Measurements from ENCODE around the gene C1QTNF1. TPM values are rescaled to one million over a fixed set of nuclear protein-coding genes. Genes with fewer than 3 reads are reported as not detected.

Gene C1QTNF1
- total and polyA plus RNA-seq, 5 donors from 2014 or later = not detected

- H3K27ac Mint-ChIP-seq = no peak overlapping the region
- peaks cover 2% of the 10 kb centered on the region for H3K36me3 Mint-ChIP-seq
- H3K27me3 ChIP-seq (ENCODE audit: control insufficient read depth, insufficient read depth, low read length) = no peaks in the 10 kb centered on the region
Observed at GRCh38 chr17:79086609-79087427, 62.8 kb downstream of the C1QTNF1 start.

GRCh38 chr17:79087428-79088143 lies 63.6 kb downstream of the C1QTNF1 start:
- Histone ChIP-seq H3K27me3 (ENCODE audit: control insufficient read depth, insufficient read depth, low read length) (no peaks in the 10 kb centered on the region), H3K36me3 (ENCODE audit: control insufficient read depth, insufficient read depth, low read length) (peaks cover 8% of the 10 kb centered on the region), H3K27ac (ENCODE audit: insufficient read depth, low read length, poor library complexity, severe bottlenecking) (no peak overlapping the region), H3K4me3 (ENCODE audit: low read depth, low read length) (no peak overlapping the region), H3K9me3 (ENCODE audit: control insufficient read depth in 2 of 2, low read length in 2 of 2) (no peaks in the 10 kb centered on the region), H3K4me1 (ENCODE audit: control insufficient read depth, insufficient read depth, low read length, poor library complexity, severe bottlenecking) (peaks cover 3% of the 10 kb centered on the region)
- H3K9me3 Mint-ChIP-seq = peaks cover 0 to 2% (median 0%) of the 10 kb centered on the region in 7 donors
- H3K4me3 Mint-ChIP-seq = no peak overlapping the region
- ATAC-seq (ENCODE audit: low read depth in 2 of 2) (peak; percentile 63 to 81), DNase-seq (peak; percentile 57 to 70 (median 65))
- H3K27me3 Mint-ChIP-seq = no peaks in the 10 kb centered on the region
- no peaks in the 10 kb centered on the region for H3K36me3 Mint-ChIP-seq
- no peak overlapping the region for H3K27ac Mint-ChIP-seq
- H3K4me1 Mint-ChIP-seq = peaks cover 0 to 4% (median under 1%) of the 10 kb centered on the region in 4 donors

More at GRCh38 chr17:79086609-79087427, 62.8 kb downstream of the C1QTNF1 start:
- H3K4me3 Mint-ChIP-seq = no peak overlapping the region
- Histone ChIP-seq H3K9me3 (ENCODE audit: control insufficient read depth in 2 of 2, low read length in 2 of 2) (no peaks in the 10 kb centered on the region), H3K27ac (ENCODE audit: insufficient read depth, low read length, poor library complexity, severe bottlenecking) (no peak overlapping the region), H3K36me3 (ENCODE audit: control insufficient read depth, insufficient read depth, low read length) (peaks cover 11% of the 10 kb centered on the region), H3K4me3 (ENCODE audit: low read depth, low read length) (no peak overlapping the region), H3K4me1 (ENCODE audit: control insufficient read depth, insufficient read depth, low read length, poor library complexity, severe bottlenecking) (peaks cover 3% of the 10 kb centered on the region)
- ATAC-seq (ENCODE audit: low read depth in 2 of 2) (no peak), DNase-seq (no peak)
- peaks cover 0 to 2% (median 0%) of the 10 kb centered on the region in 4 donors for H3K4me1 Mint-ChIP-seq
- H3K27me3 Mint-ChIP-seq = no peaks in the 10 kb centered on the region
- H3K9me3 Mint-ChIP-seq = no peaks in the 10 kb centered on the region

GRCh38 chr17:79088247-79088996 lies 64.5 kb downstream of the C1QTNF1 start:
- Mint-ChIP-seq H3K9me3 (peaks cover 0 to 2% (median 0%) of the 10 kb centered on the region in 7 donors), H3K27ac (no peak overlapping the region), H3K36me3 (no peaks in the 10 kb centered on the region), H3K27me3 (no peaks in the 10 kb centered on the region), H3K4me3 (no peak overlapping the region), H3K4me1 (peaks cover 0 to 8% (median under 1%) of the 10 kb centered on the region in 4 donors)
- DNase-seq (no peak), ATAC-seq (ENCODE audit: low read depth in 2 of 2) (no peak)
- H3K27ac ChIP-seq (ENCODE audit: insufficient read depth, low read length, poor library complexity, severe bottlenecking) = no peak overlapping the region
- H3K27me3 ChIP-seq (ENCODE audit: control insufficient read depth, insufficient read depth, low read length) = no peaks in the 10 kb centered on the region
- H3K4me3 ChIP-seq (ENCODE audit: low read depth, low read length) = no peak overlapping the region
- peaks cover 4% of the 10 kb centered on the region for H3K36me3 ChIP-seq (ENCODE audit: control insufficient read depth, insufficient read depth, low read length)
- H3K9me3 ChIP-seq (ENCODE audit: control insufficient read depth in 2 of 2, low read length in 2 of 2) = no peaks in the 10 kb centered on the region
- peaks cover 7% of the 10 kb centered on the region for H3K4me1 ChIP-seq (ENCODE audit: control insufficient read depth, insufficient read depth, low read length, poor library complexity, severe bottlenecking)

GRCh38 chr17:79088997-79089328 lies 65.0 kb downstream of the C1QTNF1 start:
- Mint-ChIP-seq H3K27me3 (no peaks in the 10 kb centered on the region), H3K36me3 (no peaks in the 10 kb centered on the region), H3K27ac (no peak overlapping the region), H3K9me3 (peaks cover 0 to 2% (median 0%) of the 10 kb centered on the region in 7 donors), H3K4me3 (no peak overlapping the region), H3K4me1 (peaks cover 0 to 10% (median under 1%) of the 10 kb centered on the region in 4 donors)
- H3K9me3 ChIP-seq (ENCODE audit: control insufficient read depth in 2 of 2, low read length in 2 of 2) = no peaks in the 10 kb centered on the region
- DNase-seq (no peak), ATAC-seq (ENCODE audit: low read depth in 2 of 2) (no peak)
- no peak overlapping the region for H3K4me3 ChIP-seq (ENCODE audit: low read depth, low read length)
- no peak overlapping the region for H3K27ac ChIP-seq (ENCODE audit: insufficient read depth, low read length, poor library complexity, severe bottlenecking)
- peaks cover 2% of the 10 kb centered on the region for H3K36me3 ChIP-seq (ENCODE audit: control insufficient read depth, insufficient read depth, low read length)
- H3K27me3 ChIP-seq (ENCODE audit: control insufficient read depth, insufficient read depth, low read length) = no peaks in the 10 kb centered on the region
- H3K4me1 ChIP-seq (ENCODE audit: control insufficient read depth, insufficient read depth, low read length, poor library complexity, severe bottlenecking) = peaks cover 12% of the 10 kb centered on the region

GRCh38 chr17:79089720-79090442 lies 65.9 kb downstream of the C1QTNF1 start:
- Mint-ChIP-seq H3K27ac (no peak overlapping the region), H3K4me3 (no peak overlapping the region), H3K9me3 (peaks cover 0 to 2% (median 0%) of the 10 kb centered on the region in 7 donors), H3K36me3 (no peaks in the 10 kb centered on the region), H3K27me3 (peaks cover 2% of the 10 kb centered on the region), H3K4me1 (peaks cover 0 to 10% (median under 1%) of the 10 kb centered on the region in 4 donors)
- peaks cover 2% of the 10 kb centered on the region for H3K36me3 ChIP-seq (ENCODE audit: control insufficient read depth, insufficient read depth, low read length)
- ATAC-seq (ENCODE audit: low read depth in 2 of 2) (no peak), DNase-seq (no peak)
- peaks cover 12% of the 10 kb centered on the region for H3K4me1 ChIP-seq (ENCODE audit: control insufficient read depth, insufficient read depth, low read length, poor library complexity, severe bottlenecking)
- H3K27me3 ChIP-seq (ENCODE audit: control insufficient read depth, insufficient read depth, low read length) = no peaks in the 10 kb centered on the region
- H3K27ac ChIP-seq (ENCODE audit: insufficient read depth, low read length, poor library complexity, severe bottlenecking) = no peak overlapping the region
- H3K9me3 ChIP-seq (ENCODE audit: control insufficient read depth in 2 of 2, low read length in 2 of 2) = no peaks in the 10 kb centered on the region
- no peak overlapping the region for H3K4me3 ChIP-seq (ENCODE audit: low read depth, low read length)

- H3K36me3 ChIP-seq (ENCODE audit: control insufficient read depth, insufficient read depth, low read length) = no peaks in the 10 kb centered on the region
- Mint-ChIP-seq H3K27me3 (peaks cover 4% of the 10 kb centered on the region), H3K9me3 (peaks cover 0 to 2% (median 0%) of the 10 kb centered on the region in 7 donors), H3K36me3 (no peaks in the 10 kb centered on the region), H3K4me3 (no peak overlapping the region), H3K4me1 (peaks cover 0 to 10% (median under 1%) of the 10 kb centered on the region in 4 donors), H3K27ac (no peak overlapping the region)
- peaks cover 12% of the 10 kb centered on the region for H3K4me1 ChIP-seq (ENCODE audit: control insufficient read depth, insufficient read depth, low read length, poor library complexity, severe bottlenecking)
- H3K9me3 ChIP-seq (ENCODE audit: control insufficient read depth in 2 of 2, low read length in 2 of 2) = no peaks in the 10 kb centered on the region
- ATAC-seq (ENCODE audit: low read depth in 2 of 2) (no peak), DNase-seq (no peak)
- no peak overlapping the region for H3K27ac ChIP-seq (ENCODE audit: insufficient read depth, low read length, poor library complexity, severe bottlenecking)
- no peak overlapping the region for H3K4me3 ChIP-seq (ENCODE audit: low read depth, low read length)
- peaks cover 1% of the 10 kb centered on the region for H3K27me3 ChIP-seq (ENCODE audit: control insufficient read depth, insufficient read depth, low read length)
Observed at GRCh38 chr17:79090443-79091225, 66.7 kb downstream of the C1QTNF1 start.
